ENCODE measurements around the gene PTPN4.

DNA sequence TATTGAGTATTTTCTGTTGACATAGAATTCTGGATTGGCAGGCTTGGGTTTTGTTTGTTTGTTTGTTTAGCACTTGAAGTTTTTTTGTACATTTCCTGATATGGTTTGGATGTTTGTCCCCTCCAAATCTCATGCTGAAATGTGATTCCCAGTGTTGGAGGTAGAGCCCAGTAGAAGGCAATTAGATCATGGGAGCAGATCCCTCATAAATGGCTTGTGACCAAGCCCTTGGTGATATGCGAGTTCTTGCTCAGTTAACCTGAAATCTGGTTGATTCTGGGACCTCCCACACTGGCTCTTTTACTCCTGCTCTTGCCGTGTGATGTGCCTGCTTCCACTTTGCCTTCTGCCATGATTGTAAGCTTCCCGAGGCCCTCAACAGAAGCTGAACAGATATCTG lies 98.0 kb downstream of the PTPN4 start:
- TF ChIP-seq, protein P1, sequence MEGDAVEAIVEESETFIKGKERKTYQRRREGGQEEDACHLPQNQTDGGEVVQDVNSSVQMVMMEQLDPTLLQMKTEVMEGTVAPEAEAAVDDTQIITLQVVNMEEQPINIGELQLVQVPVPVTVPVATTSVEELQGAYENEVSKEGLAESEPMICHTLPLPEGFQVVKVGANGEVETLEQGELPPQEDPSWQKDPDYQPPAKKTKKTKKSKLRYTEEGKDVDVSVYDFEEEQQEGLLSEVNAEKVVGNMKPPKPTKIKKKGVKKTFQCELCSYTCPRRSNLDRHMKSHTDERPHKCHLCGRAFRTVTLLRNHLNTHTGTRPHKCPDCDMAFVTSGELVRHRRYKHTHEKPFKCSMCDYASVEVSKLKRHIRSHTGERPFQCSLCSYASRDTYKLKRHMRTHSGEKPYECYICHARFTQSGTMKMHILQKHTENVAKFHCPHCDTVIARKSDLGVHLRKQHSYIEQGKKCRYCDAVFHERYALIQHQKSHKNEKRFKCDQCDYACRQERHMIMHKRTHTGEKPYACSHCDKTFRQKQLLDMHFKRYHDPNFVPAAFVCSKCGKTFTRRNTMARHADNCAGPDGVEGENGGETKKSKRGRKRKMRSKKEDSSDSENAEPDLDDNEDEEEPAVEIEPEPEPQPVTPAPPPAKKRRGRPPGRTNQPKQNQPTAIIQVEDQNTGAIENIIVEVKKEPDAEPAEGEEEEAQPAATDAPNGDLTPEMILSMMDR (IDR thresholded peaks at IDR 0.05; ENCODE audit: low read depth, low read length): no peak
- no peak for TF ChIP-seq EZH2phosphoT487 (IDR thresholded peaks at IDR 0.05; ENCODE audit: low read depth)

Measured in OCI-LY3 (cell line).